Activated CD8-positive, alpha-beta memory T cell treated with anti-CD3 and anti-CD28 coated beads for 48 hours (primary cell): ENCODE data around the gene MAP7D1.
A peak's percentile ranks its signal among the peaks of the same experiment; 100 is the strongest.
"Not testable (repeated sequence)": the region's sequence is repeated elsewhere in the genome, so short reads cannot be mapped to it uniquely, and the experiment has no call there.

Source experiments
- DNase-seq, 3 experiments: peaks; one replicate each; pipeline ENCODE4 v3.0.0-alpha.2; 2020; ENCODE audit warnings: low read depth in 2 of 3, low spot score in 2 of 3

Gene MAP7D1

GRCh38 chr1:36166938-36167905, 11.3 kb downstream of the MAP7D1 start:
- no peak for DNase-seq

- no peak for DNase-seq
Measured at GRCh38 chr1:36168514-36168913, 12.6 kb downstream of the MAP7D1 start.

- no peak for DNase-seq
Measured at GRCh38 chr1:36170643-36171412, 14.9 kb downstream of the MAP7D1 start.

- no peak for DNase-seq
Measured at GRCh38 chr1:36172017-36172747, 16.2 kb downstream of the MAP7D1 start.

GRCh38 chr1:36172983-36173382, 17.0 kb downstream of the MAP7D1 start:
- DNase-seq = no peak

GRCh38 chr1:36174713-36175112, 18.8 kb downstream of the MAP7D1 start:
- no peak for DNase-seq

- no peak for DNase-seq
Measured at GRCh38 chr1:36175137-36176095, 19.5 kb downstream of the MAP7D1 start.

GRCh38 chr1:36176106-36176949, 20.4 kb downstream of the MAP7D1 start:
- no peak for DNase-seq

GRCh38 chr1:36177589-36178431, 21.9 kb downstream of the MAP7D1 start:
- no peak for DNase-seq

GRCh38 chr1:36178471-36179219, 22.7 kb downstream of the MAP7D1 start:
- no peak for DNase-seq

GRCh38 chr1:36179220-36179600, 23.2 kb downstream of the MAP7D1 start:
- DNase-seq = no peak

- DNase-seq = no peak
Measured at GRCh38 chr1:36182734-36183133, 26.8 kb downstream of the MAP7D1 start.

- no peak for DNase-seq
Measured at GRCh38 chr1:36183309-36183856, 27.4 kb downstream of the MAP7D1 start.

GRCh38 chr1:36187800-36188593, 32.0 kb downstream of the MAP7D1 start:
- peak; percentile 26 to 55 (median 32) for DNase-seq

- DNase-seq = not testable (repeated sequence)
Measured at GRCh38 chr1:36196805-36197204, 40.8 kb downstream of the MAP7D1 start.

- no peak for DNase-seq
Measured at GRCh38 chr1:36198641-36199040, 42.7 kb downstream of the MAP7D1 start.
